GM23248 (cell line): ENCODE measurements around the gene TMCC1. TPM values are rescaled to one million over a fixed set of nuclear protein-coding genes. Genes with fewer than 3 reads are reported as not detected.
"Not testable (repeated sequence)": the region's sequence is repeated elsewhere in the genome, so short reads cannot be mapped to it uniquely, and the experiment has no call there.

Experiments used
- DNase-seq: peaks from one replicate; pipeline ENCODE4 v3.0.0-alpha.2; 2015
- H2AFZ ChIP-seq: fragments of 200-600 bp; sonication (generic); 2 replicates; pipeline ENCODE4 v1.6.1; 2016; ENCODE audit warnings: antibody characterized with exemption
- H3F3A ChIP-seq: fragments of 200-600 bp; sonication (generic); 2 replicates; pipeline ENCODE4 v1.6.1; 2016; ENCODE audit warnings: mild to moderate bottlenecking, antibody characterized with exemption, mixed run types; ENCODE audit not compliant: insufficient read depth
- H3K27ac ChIP-seq: fragments of 200-600 bp; sonication (generic); 2 replicates; pipeline ENCODE4 v1.5.1; 2016; ENCODE audit warnings: mild to moderate bottlenecking
- H3K27me3 ChIP-seq: fragments of 200-600 bp; sonication (generic); replicated peaks from 2 replicates; pipeline ENCODE4 v1.6.1; 2016; ENCODE audit warnings: mild to moderate bottlenecking; ENCODE audit not compliant: insufficient read depth
- H3K36me3 ChIP-seq: fragments of 200-600 bp; sonication (generic); 2 replicates; pipeline ENCODE4 v1.6.1; 2016; ENCODE audit warnings: low read depth, mild to moderate bottlenecking
- H3K4me1 ChIP-seq: fragments of 200-600 bp; sonication (generic); 2 replicates; pipeline ENCODE4 v1.6.1; 2016; ENCODE audit warnings: mild to moderate bottlenecking; ENCODE audit not compliant: insufficient read depth
- H3K4me2 ChIP-seq: fragments of 200-600 bp; sonication (generic); one replicate; pipeline ENCODE4 v1.6.1; 2016; ENCODE audit warnings: mild to moderate bottlenecking; ENCODE audit not compliant: unreplicated experiment
- H3K4me3 ChIP-seq: fragments of 200-600 bp; sonication (generic); 2 replicates; pipeline ENCODE4 v1.5.1; 2016; ENCODE audit warnings: mild to moderate bottlenecking
- H3K79me2 ChIP-seq: fragments of 200-600 bp; sonication (generic); 2 replicates; pipeline ENCODE4 v1.6.1; 2016; ENCODE audit warnings: mild to moderate bottlenecking; ENCODE audit not compliant: insufficient read depth
- H3K9ac ChIP-seq: fragments of 200-600 bp; sonication (generic); 2 replicates; pipeline ENCODE4 v1.6.1; 2016; ENCODE audit warnings: mild to moderate bottlenecking
- H3K9me2 ChIP-seq: fragments of 200-600 bp; sonication (generic); 2 replicates; pipeline ENCODE4 v1.6.1; 2016; ENCODE audit warnings: mixed run types, mild to moderate bottlenecking, moderate library complexity; ENCODE audit not compliant: insufficient read depth
- H3K9me3 ChIP-seq: fragments of 200-600 bp; sonication (generic); one replicate; pipeline ENCODE4 v1.6.1; 2017; ENCODE audit warnings: low read depth
- H4K20me1 ChIP-seq: fragments of 200-600 bp; sonication (generic); 2 replicates; pipeline ENCODE4 v1.6.0; 2016; ENCODE audit not compliant: insufficient read depth
- EZH2 ChIP-seq: fragments of 200-600 bp; sonication (generic); IDR thresholded peaks from 2 replicates; pipeline ENCODE4 v1.6.1; 2018; ENCODE audit warnings: antibody characterized with exemption, mild to moderate bottlenecking; ENCODE audit not compliant: insufficient read depth, poor library complexity, severe bottlenecking
- EZH2phosphoT487 ChIP-seq: fragments of 200-600 bp; sonication (generic); IDR thresholded peaks from 2 replicates; pipeline ENCODE4 v1.6.1; 2018; ENCODE audit warnings: antibody characterized with exemption, moderate library complexity, mild to moderate bottlenecking, low read depth; ENCODE audit not compliant: insufficient read depth
- WGBS, 2 experiments: methylation state at CpG; one replicate each; pipeline ENCODE4 v1.1.6; 2015 to 2017; ENCODE audit warnings: low lambda C conversion rate in 2 of 2, low coverage in 1 of 2; ENCODE audit errors: missing lambda C conversion rate in 2 of 2; 5-methylcytosine and 5-hydroxymethylcytosine counted together
- in situ Hi-C: fragments of 300-500 bp; cut with MboI; formaldehyde crosslinking; loops from 2 replicates; pipeline ENCODE4 v1.15.0; 2020
- polyA plus RNA-seq: library from polyadenylated mRNA; unstranded; fragments of >200 nt; fragmentation: Nextera tagmentation; extraction: Ambion mirVana; gene quantifications from 2 replicates; pipeline ENCODE4 v1.2.1, GENCODE V29; 2016
- total RNA-seq: library from RNA; depleted of rRNA; stranded (reverse); fragments of >200 nt; shearing (Covaris generic); gene quantifications from 2 replicates; pipeline ENCODE4 v1.2.3, GENCODE V29; 2014

The TMCC1 gene
- total and polyA plus RNA-seq, 2 experiments from 2014 or later: 4.0 to 11.1 TPM

DNA sequence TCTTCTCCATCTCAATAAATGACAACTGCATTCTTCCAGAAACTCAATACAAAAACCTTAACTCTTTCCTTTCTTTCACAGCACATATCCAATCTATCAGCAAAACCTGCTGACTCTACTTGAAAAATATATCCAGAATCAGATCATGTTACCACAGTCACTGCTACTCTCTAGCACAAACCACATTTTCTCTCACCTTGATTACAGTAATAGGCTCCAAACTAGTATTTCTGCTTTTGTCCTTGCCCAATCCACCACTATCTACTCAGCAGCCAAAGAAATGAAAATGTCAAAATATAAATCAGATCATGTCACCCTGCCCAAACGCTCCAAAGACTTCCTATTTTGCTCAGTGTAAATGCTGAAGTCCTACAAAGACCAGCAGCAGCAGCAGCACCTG is 15.2 kb downstream of the TMCC1 start:
- DNase-seq: no peak
- no peaks in the 10 kb centered on the region for H4K20me1 ChIP-seq
- no peak for TF ChIP-seq EZH2
- H3K27me3 ChIP-seq: no peaks in the 10 kb centered on the region
- in situ Hi-C loops: no loop called here
- H3K4me1 ChIP-seq: no peaks in the 10 kb centered on the region
- 0 out of 2 replicates have a peak, but pooled peaks cover 8% of the 10 kb centered on the region for H3K36me3 ChIP-seq
- no peak overlapping the region for H3K27ac ChIP-seq
- H3F3A ChIP-seq: no peaks in the 10 kb centered on the region
- H3K9ac ChIP-seq: no peak overlapping the region
- H3K9me2 ChIP-seq: no peaks in the 10 kb centered on the region; the same call in 1 of the 2 replicates
- no peak overlapping the region for H2AFZ ChIP-seq
- H3K79me2 ChIP-seq: peaks cover 80% of the 10 kb centered on the region
- no peak overlapping the region for H3K4me3 ChIP-seq
- no peaks in the 10 kb centered on the region for H3K9me3 ChIP-seq
- no peak overlapping the region for H3K4me2 ChIP-seq
- WGBS, 2 experiments: 92 to 97% methylated on average over 1 of the region's 1 CpG

DNA sequence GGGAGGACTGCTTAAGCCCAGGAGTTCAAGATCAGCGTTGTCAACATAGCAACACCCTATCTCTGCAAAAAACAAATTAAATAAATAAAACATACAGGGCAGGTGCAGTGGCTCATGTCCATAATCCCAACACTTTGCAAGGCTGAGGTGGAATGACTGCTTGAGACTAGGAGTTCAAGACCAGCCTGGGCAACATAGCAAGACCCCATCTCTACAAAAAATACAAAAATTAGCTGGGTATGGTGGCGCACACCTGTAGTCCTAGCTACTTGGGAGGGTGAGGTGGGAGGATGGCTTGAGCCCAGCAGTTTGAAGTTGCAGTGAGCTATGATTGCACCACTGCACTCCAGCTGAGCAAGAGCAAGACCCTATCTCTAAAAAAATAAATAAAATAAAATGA is 19.0 kb downstream of the TMCC1 start:
- H3K9me3 ChIP-seq, H3F3A ChIP-seq, H2AFZ ChIP-seq, H3K9ac ChIP-seq, H3K4me2 ChIP-seq, H3K9me2 ChIP-seq, H4K20me1 ChIP-seq, H3K36me3 ChIP-seq, H3K27ac ChIP-seq, H3K4me3 ChIP-seq, DNase-seq, in situ Hi-C loops, H3K4me1 ChIP-seq, H3K27me3 ChIP-seq: not testable (repeated sequence)
- 93% methylated on average over 2 of the region's 2 CpGs for WGBS, 2 experiments
- peaks cover 55% of the 10 kb centered on the region for H3K79me2 ChIP-seq

DNA sequence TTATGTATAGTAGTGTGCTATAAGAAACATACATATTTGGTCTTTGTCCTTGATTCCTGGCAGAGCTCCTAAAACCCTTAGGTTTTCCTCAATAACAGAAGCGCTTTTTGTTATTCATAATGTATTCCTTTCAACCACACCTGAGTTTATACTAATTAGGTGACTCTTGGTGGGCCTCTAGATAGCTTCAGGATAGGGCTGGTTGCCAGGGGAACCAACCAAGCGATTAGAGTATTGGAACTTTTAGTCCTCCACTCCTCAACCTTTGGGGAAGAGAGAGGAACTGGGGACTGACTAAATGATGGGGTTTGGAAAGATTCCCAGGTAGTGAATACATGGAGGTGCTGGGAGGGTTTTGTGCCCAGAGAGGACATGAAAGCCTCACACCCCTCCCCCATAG is 24.6 kb downstream of the TMCC1 start:
- no peak overlapping the region for H3K27ac ChIP-seq
- 96 to 100% methylated on average over 2 of the region's 2 CpGs for WGBS, 2 experiments
- no peaks in the 10 kb centered on the region for H3K27me3 ChIP-seq
- H3K4me3 ChIP-seq: no peak overlapping the region
- H3K4me2 ChIP-seq: no peak overlapping the region
- no peak overlapping the region for H2AFZ ChIP-seq
- H3K9ac ChIP-seq: no peak overlapping the region
- DNase-seq: no peak
- H4K20me1 ChIP-seq: no peaks in the 10 kb centered on the region
- TF ChIP-seq EZH2 (no peak), EZH2phosphoT487 (no peak)
- H3K4me1 ChIP-seq: no peaks in the 10 kb centered on the region
- H3K9me3 ChIP-seq: no peaks in the 10 kb centered on the region
- in situ Hi-C loops: no loop called here
- H3K9me2 ChIP-seq: no peaks in the 10 kb centered on the region
- H3F3A ChIP-seq: no peaks in the 10 kb centered on the region
- 0 out of 2 replicates have a peak, but pooled peaks cover 5% of the 10 kb centered on the region for H3K36me3 ChIP-seq
- H3K79me2 ChIP-seq: peaks cover 30% of the 10 kb centered on the region

DNA sequence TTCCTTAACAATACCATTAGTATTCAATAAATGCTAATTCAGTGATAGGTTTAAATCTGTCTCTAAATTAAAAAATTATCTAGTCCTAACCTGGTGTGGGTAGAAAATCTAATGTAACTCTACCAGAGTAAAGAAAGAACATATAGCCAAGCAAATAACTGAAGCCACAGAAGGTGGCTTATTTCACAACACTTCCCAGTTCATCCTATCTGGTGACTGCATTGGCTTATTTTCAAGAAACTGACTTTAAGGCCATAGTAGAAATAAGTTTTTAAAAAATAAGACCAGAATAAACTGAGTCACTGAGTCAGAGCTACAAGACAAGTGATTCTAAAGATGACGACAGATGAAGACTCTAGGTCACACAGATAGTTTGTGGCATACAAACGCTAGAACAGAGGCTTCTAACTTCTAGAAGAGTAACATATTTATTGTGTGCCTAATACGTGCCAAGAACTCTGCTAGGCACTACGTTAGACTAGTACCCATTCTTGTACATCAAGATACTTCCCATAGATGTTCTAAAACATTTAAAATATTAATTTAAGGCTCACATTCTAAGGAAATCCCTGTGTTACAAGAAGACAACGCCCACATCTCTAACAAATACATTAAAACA is 25.9 kb downstream of the TMCC1 start:
- Histone ChIP-seq H3K9ac (no peak overlapping the region), H3K4me1 (no peaks in the 10 kb centered on the region), H2AFZ (no peak overlapping the region), H3K9me2 (no peaks in the 10 kb centered on the region), H3F3A (no peaks in the 10 kb centered on the region), H3K4me2 (no peak overlapping the region), H3K4me3 (no peak overlapping the region), H3K79me2 (peaks cover 34% of the 10 kb centered on the region), H4K20me1 (no peaks in the 10 kb centered on the region), H3K27ac (no peak overlapping the region), H3K27me3 (no peaks in the 10 kb centered on the region), H3K9me3 (no peaks in the 10 kb centered on the region), H3K36me3 (0 out of 2 replicates have a peak, but pooled peaks cover 5% of the 10 kb centered on the region)
- DNase-seq: peak; percentile 26
- no peak for TF ChIP-seq EZH2
- no peak for TF ChIP-seq EZH2phosphoT487
- WGBS, 2 experiments: 68 to 70% methylated on average over 5 of the region's 5 CpGs
- in situ Hi-C loops: no loop called here

DNA sequence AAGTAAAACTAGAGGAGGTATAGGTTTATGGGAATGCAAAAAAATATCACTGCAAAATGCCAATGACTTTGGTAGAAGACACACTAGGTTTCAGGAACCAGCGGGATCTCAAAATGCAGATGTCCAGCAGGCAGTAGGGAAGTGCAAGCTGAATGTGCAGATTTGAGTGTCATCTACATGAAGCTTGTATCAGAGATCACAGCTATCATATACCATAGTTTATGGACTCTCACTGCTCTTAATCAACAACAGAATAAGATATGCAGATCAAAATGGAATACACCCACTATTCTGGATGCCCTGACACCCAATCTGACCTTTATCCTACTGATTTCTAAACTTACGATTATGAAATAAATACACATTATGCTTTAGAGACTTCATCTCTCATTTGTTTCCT is 27.7 kb downstream of the TMCC1 start:
- H3K9me2 ChIP-seq: no peaks in the 10 kb centered on the region
- no peaks in the 10 kb centered on the region for H3K4me1 ChIP-seq
- in situ Hi-C loops: no loop called here
- no peaks in the 10 kb centered on the region for H3K9me3 ChIP-seq
- H3K9ac ChIP-seq: no peak overlapping the region
- no peak overlapping the region for H3K4me2 ChIP-seq
- no peak overlapping the region for H3K27ac ChIP-seq
- WGBS, 2 experiments: 89 to 95% methylated on average over 2 of the region's 2 CpGs
- H3K27me3 ChIP-seq: no peaks in the 10 kb centered on the region
- H3K4me3 ChIP-seq: no peak overlapping the region
- peaks cover 42% of the 10 kb centered on the region for H3K79me2 ChIP-seq
- DNase-seq: no peak
- no peak for TF ChIP-seq EZH2
- no peak for TF ChIP-seq EZH2phosphoT487
- no peaks in the 10 kb centered on the region for H4K20me1 ChIP-seq
- no peaks in the 10 kb centered on the region for H3K36me3 ChIP-seq
- no peaks in the 10 kb centered on the region for H3F3A ChIP-seq
- no peak overlapping the region for H2AFZ ChIP-seq
